Measurements from ENCODE around the gene UBE2G1.

DNA sequence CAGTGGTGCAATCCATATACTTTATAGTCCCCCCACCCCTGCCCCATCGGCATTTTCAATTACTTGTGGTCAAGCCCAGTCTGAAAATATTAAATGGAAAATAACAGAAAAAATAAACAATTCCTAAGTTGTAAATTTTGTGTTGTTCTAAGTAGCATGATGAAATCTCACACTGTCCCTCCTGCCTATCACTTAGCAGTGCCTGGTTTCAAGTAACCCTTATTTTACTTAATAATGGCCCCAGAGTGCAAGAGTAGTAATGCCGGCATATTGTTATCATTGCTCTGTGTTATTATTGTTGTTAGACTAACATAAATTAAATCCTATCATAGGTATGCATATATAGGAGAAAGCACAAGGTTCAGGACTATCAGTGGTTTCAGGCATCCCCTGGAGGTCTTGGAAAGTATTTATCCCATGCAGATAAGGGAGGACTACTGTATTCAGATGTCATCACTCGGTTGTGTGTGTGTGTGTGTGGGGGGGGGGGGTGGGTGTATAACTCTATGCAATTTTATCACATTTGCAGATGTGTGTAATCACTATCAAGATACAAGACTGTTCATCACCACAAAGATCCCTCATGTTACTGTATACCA lies 9.3 kb downstream of the UBE2G1 start:
- TF ChIP-seq, protein P1, sequence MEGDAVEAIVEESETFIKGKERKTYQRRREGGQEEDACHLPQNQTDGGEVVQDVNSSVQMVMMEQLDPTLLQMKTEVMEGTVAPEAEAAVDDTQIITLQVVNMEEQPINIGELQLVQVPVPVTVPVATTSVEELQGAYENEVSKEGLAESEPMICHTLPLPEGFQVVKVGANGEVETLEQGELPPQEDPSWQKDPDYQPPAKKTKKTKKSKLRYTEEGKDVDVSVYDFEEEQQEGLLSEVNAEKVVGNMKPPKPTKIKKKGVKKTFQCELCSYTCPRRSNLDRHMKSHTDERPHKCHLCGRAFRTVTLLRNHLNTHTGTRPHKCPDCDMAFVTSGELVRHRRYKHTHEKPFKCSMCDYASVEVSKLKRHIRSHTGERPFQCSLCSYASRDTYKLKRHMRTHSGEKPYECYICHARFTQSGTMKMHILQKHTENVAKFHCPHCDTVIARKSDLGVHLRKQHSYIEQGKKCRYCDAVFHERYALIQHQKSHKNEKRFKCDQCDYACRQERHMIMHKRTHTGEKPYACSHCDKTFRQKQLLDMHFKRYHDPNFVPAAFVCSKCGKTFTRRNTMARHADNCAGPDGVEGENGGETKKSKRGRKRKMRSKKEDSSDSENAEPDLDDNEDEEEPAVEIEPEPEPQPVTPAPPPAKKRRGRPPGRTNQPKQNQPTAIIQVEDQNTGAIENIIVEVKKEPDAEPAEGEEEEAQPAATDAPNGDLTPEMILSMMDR (IDR thresholded peaks at IDR 0.05): no peak
- no peak for TF ChIP-seq POLR2A (IDR thresholded peaks at IDR 0.05)
- TF ChIP-seq POLR2AphosphoS5 (IDR thresholded peaks at IDR 0.05): no peak
